GM03348 (cell line): Measurements from ENCODE around the gene SPTSSB.

ENCODE experiments used
- DNase-seq: peaks from one replicate; pipeline ENCODE4 v3.0.0; 2012; ENCODE audit warnings: low spot score

The SPTSSB gene

DNA sequence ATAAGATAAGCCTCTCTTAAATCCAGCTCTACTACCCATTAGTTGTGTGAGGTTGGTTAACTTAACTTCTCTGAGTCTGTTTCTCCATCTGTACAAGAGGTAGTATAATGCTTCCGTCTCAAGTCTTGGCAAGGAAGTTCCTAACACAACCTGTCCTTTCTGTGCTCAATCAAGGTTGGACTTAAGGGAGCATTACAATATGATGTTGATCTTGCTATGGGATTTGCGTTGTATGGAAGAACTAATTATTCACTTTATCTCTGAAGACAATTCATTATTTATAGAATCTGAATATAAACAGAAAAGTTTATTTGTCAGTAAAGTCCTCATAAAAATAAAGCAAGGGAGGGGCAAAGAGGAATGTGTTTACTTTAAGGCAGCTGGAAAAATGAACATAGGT lies 18.9 kb upstream of the SPTSSB start:
- DNase-seq = no peak

DNA sequence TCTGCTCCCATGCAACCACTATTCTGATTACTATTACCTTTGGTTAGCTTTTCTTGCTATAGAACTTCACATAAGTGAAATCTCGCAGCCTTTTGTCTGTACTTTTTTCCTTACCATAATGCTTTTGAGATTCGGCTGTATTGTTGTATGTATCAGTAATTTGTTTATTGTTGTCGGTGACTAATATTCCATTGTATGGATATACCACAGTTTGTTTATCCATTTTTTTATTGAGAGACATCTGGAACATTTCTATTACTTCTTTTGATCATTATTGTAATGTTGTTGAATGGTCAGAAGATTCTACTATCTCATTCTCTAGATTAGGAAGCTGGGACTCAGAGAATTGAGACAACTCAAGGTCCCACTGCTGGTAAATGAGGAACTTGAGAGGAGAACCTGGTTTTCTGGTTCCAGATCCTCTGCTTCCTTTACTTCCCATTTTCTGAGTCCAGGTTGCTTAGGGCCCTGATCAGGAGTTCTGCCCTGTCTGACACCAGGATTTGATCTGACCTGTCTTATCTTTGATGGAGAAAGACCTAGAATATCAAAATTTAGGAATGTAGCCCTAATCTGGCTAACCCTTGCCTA lies 18.2 kb upstream of the SPTSSB start:
- no peak for DNase-seq

DNA sequence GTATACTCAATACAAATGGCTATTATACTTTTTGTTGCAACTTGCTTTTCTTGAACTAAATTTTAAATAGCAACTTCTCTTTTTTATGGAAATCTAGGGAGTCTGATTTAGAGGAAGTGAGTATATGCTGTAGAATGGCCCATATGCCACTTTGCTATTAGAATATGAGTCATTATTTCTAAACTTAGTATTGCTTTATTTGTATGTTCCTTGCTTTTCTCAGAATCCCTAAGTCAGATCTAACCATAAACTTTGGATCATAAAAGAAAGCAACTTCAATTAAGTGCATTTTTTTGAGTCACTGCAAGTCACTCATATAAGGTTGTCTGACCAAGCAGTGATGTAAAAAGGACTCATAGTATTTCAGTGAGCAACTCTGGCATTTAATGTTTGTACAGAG lies 17.5 kb upstream of the SPTSSB start:
- no peak for DNase-seq

DNA sequence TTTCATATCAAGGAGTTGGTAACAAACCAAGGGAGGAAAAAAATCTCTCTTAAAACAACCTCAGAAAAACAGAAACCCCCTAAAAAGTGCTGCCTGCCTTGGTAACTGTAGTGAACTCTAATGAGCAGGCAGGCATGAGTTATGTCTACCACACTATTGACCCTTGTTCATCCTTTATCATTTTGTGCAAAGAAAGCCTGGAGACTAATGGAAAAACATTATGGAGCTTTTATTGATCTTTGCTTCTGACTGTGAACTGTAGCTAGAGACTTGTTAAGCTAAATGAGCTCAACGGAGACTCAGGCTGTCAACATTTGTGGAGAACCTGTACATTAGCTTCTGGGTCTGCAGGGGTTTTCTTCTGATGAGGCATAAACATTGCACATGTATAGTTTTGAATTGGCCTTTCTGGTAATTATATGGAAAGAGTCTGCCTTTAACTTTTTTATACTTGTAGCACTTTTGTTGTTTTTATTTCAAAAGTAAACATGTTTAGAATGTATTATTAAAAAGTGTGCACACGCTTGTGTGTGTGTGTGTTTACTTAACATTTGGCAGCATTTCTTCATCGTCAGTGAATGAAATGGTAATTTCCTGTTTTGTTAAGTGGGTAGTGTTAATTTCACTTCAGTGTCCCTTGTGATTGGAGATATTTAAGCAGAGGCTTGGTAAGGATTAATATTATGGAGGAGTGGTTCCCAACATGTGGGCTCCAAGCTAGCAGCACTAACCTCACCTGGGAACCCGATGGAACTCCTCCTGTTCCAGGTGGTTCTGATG lies 15.9 kb upstream of the SPTSSB start:
- DNase-seq = no peak

DNA sequence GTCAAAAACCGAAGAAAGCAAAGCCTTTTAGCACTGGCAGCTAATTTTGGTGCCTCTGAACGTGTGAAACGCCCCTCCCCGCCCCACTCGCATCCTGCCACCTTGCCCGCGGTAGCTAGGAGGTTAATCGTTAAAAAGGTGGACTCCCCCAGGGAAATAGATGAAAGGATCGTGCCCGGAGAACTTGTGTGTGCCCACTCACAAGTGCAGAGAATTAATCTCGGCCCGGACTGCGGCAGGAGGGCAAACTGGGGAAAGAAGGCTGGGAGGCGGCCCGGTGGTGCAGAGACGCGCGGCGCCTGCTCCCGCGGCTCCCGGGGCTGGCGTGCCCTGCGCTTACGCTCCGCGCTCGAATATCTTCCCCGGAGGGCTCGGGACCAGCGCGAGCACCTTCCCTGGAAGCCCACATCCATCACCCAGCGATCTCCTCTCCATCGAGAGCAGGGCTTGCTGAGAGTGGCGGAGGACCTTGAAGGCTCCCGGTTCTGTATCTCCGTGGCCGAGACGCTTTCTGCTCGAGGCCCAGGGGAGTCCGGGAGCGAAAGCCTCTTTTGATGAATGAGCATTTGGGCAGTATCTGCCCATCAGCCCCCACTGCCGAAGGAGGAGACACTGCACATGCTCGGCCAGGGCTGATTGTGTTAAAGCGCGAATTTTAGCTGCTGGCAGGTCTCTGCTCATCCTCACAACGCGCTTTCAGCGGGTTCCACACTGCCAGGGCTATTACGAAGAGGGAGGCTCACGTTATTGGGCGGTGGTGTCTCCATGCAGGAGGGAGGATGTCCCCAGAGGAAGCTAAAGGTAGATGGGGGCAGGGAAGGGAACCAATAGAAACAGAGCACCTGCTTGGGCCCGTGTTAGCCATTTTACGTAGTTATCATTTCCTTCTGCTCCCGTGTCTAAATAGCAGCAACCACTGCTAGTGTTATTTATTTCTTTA lies 1.3 kb upstream of the SPTSSB start:
- DNase-seq = peak; percentile 60

DNA sequence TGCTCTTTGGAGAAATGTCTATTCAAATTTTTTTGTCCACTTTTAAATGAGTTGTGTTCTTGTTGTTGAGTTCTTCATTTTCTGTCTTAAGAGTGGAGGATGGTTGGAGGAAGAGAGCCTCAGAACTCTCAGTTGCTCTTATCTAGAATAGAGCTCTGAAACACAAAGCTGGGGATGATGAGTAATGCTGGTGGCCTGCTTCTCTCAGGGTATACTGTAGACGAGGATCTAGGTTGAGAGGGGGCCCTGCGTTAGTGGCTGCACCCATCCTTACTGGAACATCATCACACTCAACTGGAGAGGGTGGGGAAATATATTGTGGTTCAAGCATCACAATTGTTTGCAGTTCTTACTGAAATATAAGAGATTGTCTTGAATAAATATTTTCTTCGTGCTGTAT lies 1.8 kb downstream of the SPTSSB start:
- DNase-seq = no peak

DNA sequence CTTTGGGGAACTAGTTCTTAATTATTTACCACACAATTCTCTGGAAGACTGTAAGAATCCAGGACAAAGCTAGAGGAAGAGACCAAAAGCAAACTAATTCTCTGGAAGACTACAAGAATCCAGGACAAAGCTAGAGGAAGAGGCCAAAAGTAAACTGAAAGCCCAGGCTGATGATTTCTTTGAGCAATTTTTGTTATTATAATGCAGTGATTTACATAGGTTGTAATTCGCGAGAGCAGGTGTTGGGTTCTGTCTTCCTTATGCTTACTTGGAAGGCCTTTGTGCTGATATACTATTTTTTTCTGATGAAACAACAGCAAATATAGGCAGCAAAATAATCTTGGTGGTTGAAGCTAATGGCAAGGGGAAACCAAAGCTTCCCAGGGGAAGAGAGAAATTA lies 5.2 kb downstream of the SPTSSB start:
- no peak for DNase-seq

DNA sequence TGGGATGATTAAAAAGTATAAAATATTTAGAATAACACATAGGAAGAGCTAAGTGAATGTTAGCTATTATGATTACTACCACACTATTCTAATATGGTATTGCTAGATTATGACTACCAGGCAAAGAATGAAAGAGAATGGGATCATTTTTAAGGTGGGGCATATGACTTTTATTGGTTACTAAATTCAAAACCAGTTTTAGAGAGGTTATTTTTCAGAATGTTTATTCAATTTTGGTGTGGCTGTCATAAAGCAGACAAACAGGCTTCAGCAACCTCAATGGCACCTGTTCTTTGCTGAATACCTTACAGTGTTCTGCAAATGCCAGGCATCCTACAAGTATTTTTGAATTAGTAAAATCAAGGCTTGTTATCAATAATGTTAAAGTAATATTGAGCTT lies 12.8 kb downstream of the SPTSSB start:
- no peak for DNase-seq

DNA sequence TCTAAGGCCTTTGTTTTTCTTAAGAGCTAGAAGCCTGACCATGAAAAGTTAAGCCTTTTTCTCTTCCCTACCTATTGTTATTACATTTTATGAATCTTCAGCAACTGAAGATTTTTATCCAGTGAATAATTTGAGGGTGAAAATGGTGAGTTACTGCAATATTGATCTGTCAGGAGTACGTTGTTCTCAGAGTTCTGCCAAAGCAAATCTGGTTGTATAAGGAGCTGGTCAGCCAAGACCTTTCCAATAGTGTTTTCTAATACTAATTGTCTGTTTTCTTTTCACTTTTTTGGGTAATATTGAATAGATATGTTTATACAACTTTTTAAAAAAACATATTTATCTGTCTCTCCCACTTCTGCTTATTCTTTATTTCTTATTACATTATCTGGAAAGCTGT lies 15.0 kb downstream of the SPTSSB start:
- DNase-seq = no peak

DNA sequence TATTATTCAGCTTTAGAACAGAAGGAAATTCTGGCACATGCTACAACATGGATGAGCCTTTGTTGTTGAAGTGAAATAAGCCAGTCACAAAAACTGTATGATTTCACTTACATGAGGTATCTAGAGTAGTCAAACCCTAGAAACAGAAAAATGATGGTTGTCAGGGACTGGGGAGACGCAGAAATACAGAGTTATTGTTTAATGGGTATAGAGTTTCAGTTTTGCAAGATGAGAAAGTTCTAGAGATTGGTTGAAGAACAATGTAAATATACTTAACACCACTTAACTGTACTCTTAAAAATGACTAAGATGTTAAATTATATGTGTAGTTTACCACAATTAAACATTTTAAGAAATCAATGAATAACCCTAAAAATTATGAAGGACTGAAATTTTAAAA lies 15.8 kb downstream of the SPTSSB start:
- DNase-seq = no peak

DNA sequence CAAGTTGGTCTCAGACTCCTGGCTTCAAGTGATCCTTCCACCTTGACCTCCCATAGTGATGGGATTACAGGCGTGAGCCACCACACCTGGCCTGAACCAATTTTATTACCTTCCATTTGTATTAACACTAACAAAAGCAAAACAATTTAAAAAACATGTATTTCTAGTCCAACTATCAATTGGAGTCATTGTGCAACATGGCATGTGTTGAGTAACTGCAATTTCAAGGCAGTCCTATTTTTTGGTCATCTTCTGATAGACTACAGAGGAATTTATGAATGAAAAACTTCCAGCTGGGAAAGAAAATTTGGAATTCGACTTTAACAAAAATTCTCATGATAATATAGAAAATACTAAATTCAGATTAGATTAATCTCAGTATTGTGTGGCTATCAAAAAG lies 16.8 kb downstream of the SPTSSB start:
- DNase-seq = no peak

DNA sequence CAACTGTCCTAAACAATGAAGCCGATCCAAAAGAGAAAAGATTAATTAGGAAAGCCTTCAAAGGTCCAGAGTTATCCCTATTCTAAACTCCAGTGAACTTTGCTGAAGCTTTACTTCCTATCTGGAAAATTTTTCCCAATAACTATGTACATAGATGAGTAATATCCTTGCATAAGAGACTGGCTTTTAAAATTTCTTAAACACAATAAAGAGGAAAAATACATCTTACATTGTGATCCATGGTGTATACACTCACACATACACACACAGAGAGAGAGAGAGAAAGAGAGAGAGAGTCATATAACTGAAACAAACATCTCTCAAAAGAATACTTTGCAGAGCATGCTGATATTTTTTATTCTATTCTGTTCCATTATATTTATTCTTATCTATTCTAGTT lies 20.0 kb downstream of the SPTSSB start:
- DNase-seq = no peak

DNA sequence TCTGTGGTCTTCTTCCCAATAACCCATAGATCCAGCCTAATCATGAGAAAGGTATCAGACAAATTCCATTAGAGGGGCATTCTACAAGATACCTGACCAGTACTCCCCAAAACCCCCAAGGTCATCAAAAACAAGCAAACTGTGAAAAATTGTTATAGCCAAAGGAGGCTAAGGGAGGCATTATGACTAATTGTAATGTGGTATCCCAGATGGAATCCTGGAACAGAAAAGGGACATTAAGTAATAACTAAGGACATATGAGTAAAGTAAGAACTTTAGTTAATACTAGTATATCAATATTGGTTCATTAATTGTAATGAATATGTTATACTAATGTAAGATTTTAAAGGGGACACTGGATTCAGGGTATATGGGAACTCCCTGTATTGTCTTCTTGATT lies 20.4 kb downstream of the SPTSSB start:
- DNase-seq = no peak

DNA sequence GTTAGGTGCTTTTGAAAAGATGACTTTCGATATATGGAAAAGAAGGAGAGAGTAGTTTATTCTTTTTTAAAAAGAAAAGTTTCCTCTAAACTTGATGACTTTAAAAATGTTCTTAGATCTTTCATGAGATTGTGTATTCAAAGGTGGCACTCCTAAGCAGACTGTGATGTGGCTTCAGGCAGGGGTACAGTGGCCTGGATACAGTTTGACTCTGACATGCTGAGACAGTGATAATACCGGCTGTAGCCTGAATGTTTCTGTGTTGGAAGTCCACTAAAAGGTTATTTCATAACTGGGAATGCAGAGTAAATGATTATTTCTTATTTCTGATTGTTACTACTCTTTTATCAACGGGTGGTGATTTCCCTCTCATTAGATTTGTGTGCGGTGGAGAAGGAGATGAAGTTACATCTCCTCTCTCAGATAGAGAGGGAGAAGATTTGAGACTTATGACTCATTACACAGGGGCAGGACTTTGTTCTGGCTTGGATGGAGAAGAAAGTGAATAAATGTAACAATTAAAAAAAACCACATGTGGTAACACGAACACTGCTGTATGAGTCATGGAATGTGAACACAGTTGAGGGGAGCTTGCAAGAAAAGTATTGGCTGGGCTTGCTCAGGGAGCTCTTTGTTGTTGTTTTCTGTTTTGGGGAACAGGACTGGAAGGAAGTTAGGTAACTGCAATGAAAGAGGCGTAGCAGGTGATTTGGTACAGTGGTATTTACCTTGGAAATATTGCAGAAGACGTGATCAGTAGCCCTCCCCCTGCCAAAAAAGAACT lies 21.6 kb downstream of the SPTSSB start:
- DNase-seq = peak; percentile 74

DNA sequence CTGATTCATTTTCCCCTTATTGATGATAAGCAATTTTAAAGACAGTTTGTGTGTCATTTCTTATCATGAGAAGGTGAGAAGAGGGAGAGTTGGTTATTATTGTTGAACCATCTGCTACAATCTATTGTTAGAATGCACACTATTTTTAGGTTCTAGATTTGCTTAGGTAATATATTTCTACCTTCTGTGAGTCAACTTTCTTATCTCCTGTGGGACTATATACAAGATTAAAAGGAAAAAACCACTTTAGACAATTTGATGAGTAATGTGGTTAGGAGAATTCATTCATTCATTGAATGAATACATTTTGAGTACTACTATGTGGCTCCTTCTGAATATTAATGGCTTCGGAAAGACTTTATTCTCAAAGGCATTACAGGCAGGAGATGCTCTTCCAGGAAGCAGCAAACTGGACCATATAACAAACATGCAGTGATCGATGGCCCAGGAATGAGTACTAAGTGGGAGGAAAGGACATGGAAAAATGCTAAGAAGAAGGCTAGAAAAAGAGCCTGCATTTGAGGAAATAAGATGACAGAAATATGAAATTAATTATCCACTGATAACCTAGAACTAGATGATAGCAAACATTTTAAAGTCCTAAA lies 22.4 kb downstream of the SPTSSB start:
- no peak for DNase-seq

DNA sequence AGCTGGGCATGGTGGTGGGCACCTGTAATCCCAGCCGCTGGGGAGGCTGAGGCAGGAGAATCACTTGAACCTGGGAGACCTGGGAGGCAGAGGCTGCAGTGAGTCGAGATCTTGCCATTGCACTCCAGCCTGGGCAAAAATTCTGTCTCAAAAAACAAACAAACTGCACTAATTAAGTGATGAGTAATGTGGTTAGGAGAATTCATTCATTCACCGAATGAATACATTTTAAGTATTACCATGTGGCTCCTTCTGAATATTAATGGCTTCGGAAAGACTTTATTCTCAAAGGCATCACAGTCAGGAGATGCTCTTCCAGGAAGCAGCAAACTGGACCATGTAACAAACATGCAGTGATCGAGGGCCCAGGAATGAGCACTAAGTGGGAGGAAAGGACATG lies 23.6 kb downstream of the SPTSSB start:
- DNase-seq = no peak

DNA sequence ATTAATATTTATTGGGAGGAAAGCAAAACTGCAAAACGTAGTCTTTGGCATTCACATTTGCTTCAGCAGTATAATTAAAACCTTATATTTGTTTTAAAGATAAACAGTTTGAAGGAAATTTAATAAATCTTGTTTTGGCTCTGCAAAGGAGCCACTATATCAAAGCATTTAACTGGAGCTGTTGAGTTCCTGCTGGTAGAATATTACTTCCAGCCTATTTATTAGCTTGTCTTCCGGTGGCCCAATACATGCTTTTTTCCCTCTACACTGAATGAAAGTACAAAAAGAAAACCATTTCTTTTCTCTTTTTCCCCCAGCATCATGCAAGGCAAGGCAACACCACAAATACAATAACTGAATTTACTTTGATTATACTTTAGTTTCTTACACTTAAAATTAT lies 26.3 kb downstream of the SPTSSB start:
- DNase-seq = no peak

DNA sequence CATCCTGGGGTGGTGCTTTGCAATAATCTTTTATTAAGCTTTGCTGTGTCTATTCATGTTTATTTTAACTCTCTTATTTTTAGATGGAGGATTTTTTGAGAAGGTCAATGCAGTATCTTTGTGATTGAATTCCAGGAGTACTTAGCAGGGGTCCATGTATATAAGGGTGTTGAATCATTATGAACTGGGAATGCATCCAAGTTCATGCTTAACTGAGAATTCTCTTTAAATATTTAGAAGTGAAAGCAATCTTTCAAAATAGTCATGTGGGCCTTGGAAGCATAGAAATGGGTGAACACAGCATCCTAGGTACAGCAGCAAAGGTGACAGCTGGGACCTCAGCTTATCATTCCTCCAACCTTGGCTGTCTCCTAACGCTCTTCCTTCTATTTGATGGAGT lies 27.3 kb downstream of the SPTSSB start:
- DNase-seq = no peak

DNA sequence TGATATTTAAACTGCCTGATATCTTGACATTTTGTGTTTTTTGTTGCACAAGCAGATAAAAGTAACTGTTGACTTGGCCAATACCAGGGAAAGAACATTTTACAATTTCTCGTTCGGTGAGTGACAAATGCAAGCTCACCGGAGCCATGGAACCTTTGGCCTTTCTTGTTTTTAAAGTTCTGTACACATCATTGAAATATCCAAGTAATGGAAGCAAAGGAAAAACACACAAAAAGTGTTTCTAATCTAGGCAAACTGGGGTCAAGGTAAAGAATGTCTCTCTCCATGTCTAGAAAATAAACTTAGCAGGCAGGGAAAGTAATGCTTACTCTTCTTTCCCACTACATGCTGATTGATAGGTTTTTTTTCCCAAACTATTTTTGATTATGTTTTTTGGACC lies 27.8 kb downstream of the SPTSSB start:
- no peak for DNase-seq

DNA sequence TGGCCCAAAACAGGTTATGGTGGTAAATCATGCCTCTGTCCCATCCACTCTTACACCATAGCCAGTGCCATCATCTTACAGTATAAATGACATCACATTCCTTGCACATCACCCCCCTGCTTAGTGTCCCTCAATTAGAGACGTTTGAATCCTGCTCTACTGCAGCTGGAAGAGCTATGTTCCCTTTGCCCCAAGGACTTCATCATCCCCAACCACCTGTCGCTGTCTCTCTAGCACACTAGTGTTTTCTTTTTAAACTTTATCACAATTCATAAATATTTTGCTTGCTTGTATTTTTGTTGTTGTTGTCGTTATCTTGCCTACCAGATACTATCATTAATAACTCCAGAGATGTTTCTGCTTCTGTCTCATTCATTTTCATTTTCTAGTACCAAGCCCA lies 28.7 kb downstream of the SPTSSB start:
- no peak for DNase-seq
